ENCODE measurements around the gene THAP8. TPM values are rescaled to one million over a fixed set of nuclear protein-coding genes. Genes with fewer than 3 reads are reported as not detected.

Gene THAP8
- total and polyA plus RNA-seq, 11 donors, result 2.3 to 7.3 (median 4.9) TPM

GRCh38 chr19:35993923-35994598 is 60.0 kb downstream of the THAP8 start:
- DNase-seq, result peak in 2 of 5 donors; percentile 42 to 67
- WGBS, 4 donors, result 34 to 37% (median 36%) methylated on average over 37 to 49 of the region's 49 CpGs
- intact Hi-C loops (cut with DNase I), result loop anchor here in 2 of 10 donors (5.0 to 10.0 kb wide), 2 partner anchors 118 to 121 kb away; partner anchors contain the start of genes OVOL3 (in 2 of the 2), POLR2I (in 2 of the 2) and TBCB (in 1 of the 2)

GRCh38 chr19:35992907-35993765 is 60.9 kb downstream of the THAP8 start:
- H3K36me3 ChIP-seq, result peaks cover 0 to 10% (median 2%) of the 10 kb centered on the region in 9 donors
- no peak overlapping the region for H3K4me3 ChIP-seq
- ATAC-seq, result no peak
- H3K27ac ChIP-seq, result no peak overlapping the region
- DNase-seq, result no peak
- peaks cover 0 to 10% (median 0%) of the 10 kb centered on the region in 9 donors for H3K27me3 ChIP-seq
- intact Hi-C loops (cut with DNase I), result loop anchor here in 2 of 10 donors (5.0 to 10.0 kb wide), 2 partner anchors 119 to 122 kb away; partner anchors contain the start of genes OVOL3 (in 2 of the 2), POLR2I (in 2 of the 2) and TBCB (in 1 of the 2)
- TF ChIP-seq CTCF (IDR thresholded peaks at IDR 0.05) (no peak), POLR2A (IDR thresholded peaks at IDR 0.05) (no peak)
- peaks cover 4 to 31% (median 19%) of the 10 kb centered on the region in 12 donors for H3K4me1 ChIP-seq
- WGBS, 4 donors, result 93 to 95% (median 94%) methylated on average over 8 of the region's 8 CpGs
- peaks cover 0 to 7% (median 0%) of the 10 kb centered on the region in 12 donors for H3K9me3 ChIP-seq

More at GRCh38 chr19:35993923-35994598, 60.0 kb downstream of the THAP8 start:
- H3K27me3 ChIP-seq, result peaks cover 0 to under 1% (median 0%) of the 10 kb centered on the region in 9 donors
- peaks cover 4 to 35% (median 21%) of the 10 kb centered on the region in 12 donors for H3K4me1 ChIP-seq
- peaks cover 0 to 2% (median 0%) of the 10 kb centered on the region in 12 donors for H3K9me3 ChIP-seq
- peak in 3 of 4 donors; percentile 7 to 34 (median 25) for ATAC-seq
- H3K36me3 ChIP-seq, result peaks cover 0 to 18% (median 7%) of the 10 kb centered on the region in 9 donors
- peak overlapping the region in 8 of 12 donors; percentile 77 to 88 (median 86) for H3K27ac ChIP-seq
- TF ChIP-seq POLR2A (IDR thresholded peaks at IDR 0.05) (no peak), CTCF (IDR thresholded peaks at IDR 0.05) (peak in 3 of 12 donors; percentile 9 to 34 (median 23))
- H3K4me3 ChIP-seq, result peak overlapping the region; percentile 67 to 99 (median 90)

DNA sequence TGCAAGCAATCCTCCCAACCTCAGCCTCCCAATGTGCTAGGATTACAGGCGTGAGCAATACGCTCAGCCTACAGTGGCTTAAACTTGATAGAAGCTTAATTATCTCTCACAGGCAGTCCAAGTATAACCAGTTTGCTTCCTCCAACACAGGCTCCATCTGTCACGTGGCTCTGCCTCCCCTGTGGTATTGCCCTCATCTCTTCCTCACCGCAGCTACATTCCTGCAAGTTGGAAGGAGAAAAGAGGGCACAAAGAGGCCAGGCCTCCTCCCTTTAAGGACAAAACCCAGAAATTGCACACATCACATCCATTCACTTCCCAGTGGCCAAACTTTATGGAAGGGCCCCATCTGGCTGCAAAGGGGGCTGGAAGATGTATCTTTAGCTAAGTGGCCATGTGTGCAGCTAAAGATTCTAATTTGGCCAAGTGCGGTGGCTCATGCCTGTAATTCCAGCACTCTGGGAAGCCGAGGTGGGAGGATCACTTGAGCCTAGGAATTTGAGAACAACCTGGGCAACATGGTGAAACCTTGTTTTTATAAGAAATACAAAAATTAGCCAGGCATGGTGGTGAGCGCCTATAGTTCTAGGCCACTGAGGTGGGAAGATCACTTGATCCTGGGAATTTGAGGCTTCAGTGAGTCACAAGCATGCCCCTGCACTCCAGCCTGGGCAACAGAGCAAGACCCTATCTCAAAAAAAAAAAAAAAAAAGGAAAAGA is 62.2 kb downstream of the THAP8 start:
- TF ChIP-seq POLR2A (IDR thresholded peaks at IDR 0.05) (no peak), CTCF (IDR thresholded peaks at IDR 0.05) (no peak)
- Histone ChIP-seq H3K9me3 (peaks cover 0 to 7% (median 0%) of the 10 kb centered on the region in 12 donors), H3K36me3 (no peaks in the 10 kb centered on the region), H3K27me3 (peaks cover 0 to 19% (median 10%) of the 10 kb centered on the region in 9 donors), H3K4me3 (no peak overlapping the region), H3K4me1 (peaks cover 4 to 32% (median 19%) of the 10 kb centered on the region in 12 donors), H3K27ac (no peak overlapping the region)
- intact Hi-C loops (cut with DNase I), result loop anchor here in 2 of 10 donors (5.0 to 10.0 kb wide), 2 partner anchors 120 to 123 kb away; partner anchors contain the start of genes OVOL3 (in 2 of the 2), POLR2I (in 2 of the 2) and TBCB (in 1 of the 2)
- 66 to 79% (median 76%) methylated on average over 7 of the region's 7 CpGs for WGBS, 4 donors
- ATAC-seq (no peak), DNase-seq (no peak)
